Parathyroid adenoma (tissue), 2 donors: ENCODE results near the gene CCDC85B.

Experiments
- H2AFZ ChIP-seq: fragments of 300-600 bp; sonication (generic); one replicate; pipeline ENCODE4 v1.7.0; 2017; ENCODE audit warnings: antibody characterized with exemption, mild to moderate bottlenecking
- H3K27ac ChIP-seq: fragments of 300-600 bp; sonication (generic); one replicate; pipeline ENCODE4 v1.7.0; 2017
- H3K27me3 ChIP-seq: fragments of 300-600 bp; sonication (generic); one replicate; pipeline ENCODE4 v1.7.0; 2017; ENCODE audit warnings: low read length; ENCODE audit not compliant: control insufficient read depth, insufficient read depth
- H3K36me3 ChIP-seq: fragments of 300-600 bp; sonication (generic); one replicate; pipeline ENCODE4 v1.7.0; 2017; ENCODE audit warnings: low read length; ENCODE audit not compliant: control insufficient read depth, insufficient read depth
- H3K4me1 ChIP-seq: fragments of 300-600 bp; sonication (generic); one replicate; pipeline ENCODE4 v1.7.0; 2017; ENCODE audit warnings: control low read depth
- H3K4me2 ChIP-seq: fragments of 300-600 bp; sonication (generic); one replicate; pipeline ENCODE4 v1.7.0; 2017; ENCODE audit warnings: low read length
- H3K4me3 ChIP-seq: fragments of 300-600 bp; sonication (generic); one replicate; pipeline ENCODE4 v1.7.0; 2017; ENCODE audit warnings: low read depth, low read length
- H3K79me2 ChIP-seq: fragments of 300-600 bp; sonication (generic); one replicate; pipeline ENCODE4 v1.7.0; 2017; ENCODE audit warnings: control low read depth
- H3K9ac ChIP-seq: fragments of 300-600 bp; sonication (generic); one replicate; pipeline ENCODE4 v1.7.0; 2017; ENCODE audit warnings: mild to moderate bottlenecking
- H3K9me3 ChIP-seq: fragments of 300-600 bp; sonication (generic); one replicate; pipeline ENCODE4 v1.7.0; 2017; ENCODE audit warnings: low read length; ENCODE audit not compliant: control insufficient read depth
- CTCF ChIP-seq: fragments of 300-600 bp; sonication (generic); IDR thresholded peaks from one replicate; pipeline ENCODE4 v1.7.0; 2017; ENCODE audit warnings: antibody characterized with exemption, mild to moderate bottlenecking
- donor health status: primary hyperparathyroidism.

The CCDC85B gene

GRCh38 chr11:65919141-65919572 lies 28.7 kb downstream of the CCDC85B start, which contains the start of gene DRAP1:
Gene DRAP1 (plus strand): TSS chr11:65919426. CDS start chr11:65919502, 76 bp downstream.
- peak within 1 kb of the TSS; percentile 84 for H3K9ac ChIP-seq
- H3K79me2 ChIP-seq, result peaks cover 2% of the 10 kb centered on the region
- peak within 1 kb of the TSS; percentile 85 for H2AFZ ChIP-seq
- no peaks in the 10 kb centered on the region for H3K4me1 ChIP-seq
- H3K27ac ChIP-seq, result peak within 1 kb of the TSS; percentile 74
- H3K4me3 ChIP-seq, result peak within 1 kb of the TSS; percentile 86
- no peaks in the 10 kb centered on the region for H3K27me3 ChIP-seq
- H3K36me3 ChIP-seq, result no peaks in the 10 kb centered on the region
- no peaks in the 10 kb centered on the region for H3K9me3 ChIP-seq
- TF ChIP-seq CTCF, result no peak
- peak within 1 kb of the TSS; percentile 96 for H3K4me2 ChIP-seq

DNA sequence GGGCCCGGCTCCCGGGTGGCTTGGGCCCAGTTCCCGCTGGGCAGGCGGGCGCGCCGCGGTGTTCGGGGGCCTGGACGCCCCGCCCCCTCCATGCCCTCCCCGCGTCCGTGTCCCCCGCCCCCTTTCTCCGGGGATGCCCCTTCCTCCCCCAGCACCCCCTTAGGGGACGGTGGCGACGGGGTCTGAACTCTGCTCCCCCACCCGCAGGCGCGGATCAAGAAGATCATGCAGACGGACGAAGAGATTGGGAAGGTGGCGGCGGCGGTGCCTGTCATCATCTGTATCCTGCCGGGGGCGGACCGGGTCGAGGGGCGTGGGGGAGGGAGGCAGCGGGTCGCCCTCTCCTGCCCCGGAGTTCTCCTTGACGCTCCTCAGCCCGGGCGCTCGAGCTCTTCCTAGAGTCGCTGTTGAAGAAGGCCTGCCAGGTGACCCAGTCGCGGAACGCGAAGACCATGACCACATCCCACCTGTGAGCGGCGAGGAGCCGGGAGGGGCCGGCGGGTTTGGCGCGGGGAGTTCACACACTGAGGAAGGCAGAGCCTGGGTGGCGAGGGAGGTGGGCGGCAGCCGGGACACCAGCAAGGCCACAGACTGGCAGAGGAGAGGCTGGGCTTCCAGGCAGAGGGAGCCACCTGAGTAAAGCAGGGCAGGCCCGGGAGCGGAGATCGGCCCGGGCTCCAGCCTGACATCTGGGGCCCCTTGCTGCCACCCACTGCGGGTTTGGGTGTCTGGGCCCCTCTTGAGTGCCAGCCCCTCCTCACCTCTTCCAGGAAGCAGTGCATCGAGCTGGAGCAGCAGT lies 29.3 kb downstream of the CCDC85B start:
- Histone ChIP-seq H3K4me2 (peak overlapping the region; percentile 61), H3K4me3 (peak overlapping the region; percentile 48), H3K79me2 (peaks cover 2% of the 10 kb centered on the region), H2AFZ (peak overlapping the region; percentile 1), H3K9ac (no peak overlapping the region), H3K36me3 (no peaks in the 10 kb centered on the region), H3K4me1 (no peaks in the 10 kb centered on the region), H3K27ac (no peak overlapping the region), H3K9me3 (no peaks in the 10 kb centered on the region), H3K27me3 (no peaks in the 10 kb centered on the region)
- TF ChIP-seq CTCF, result no peak

DNA sequence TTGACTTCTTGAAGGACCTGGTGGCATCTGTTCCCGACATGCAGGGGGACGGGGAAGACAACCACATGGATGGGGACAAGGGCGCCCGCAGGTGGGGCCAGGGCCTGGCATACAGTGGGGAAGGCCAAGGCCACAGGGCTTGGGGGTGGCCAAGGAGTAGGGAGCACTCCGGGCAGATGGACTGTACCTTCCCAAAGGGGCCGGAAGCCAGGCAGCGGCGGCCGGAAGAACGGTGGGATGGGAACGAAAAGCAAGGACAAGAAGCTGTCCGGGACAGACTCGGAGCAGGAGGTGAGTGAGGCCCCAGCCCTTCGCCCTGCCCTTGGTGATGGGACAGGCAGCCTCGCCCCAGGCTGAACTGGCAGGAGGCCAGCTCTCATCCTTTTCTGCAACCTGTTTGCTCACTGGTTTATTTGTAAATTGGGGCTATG lies 29.9 kb downstream of the CCDC85B start:
- H2AFZ ChIP-seq, result no peak overlapping the region
- H3K9ac ChIP-seq, result no peak overlapping the region
- no peak for TF ChIP-seq CTCF
- peaks cover 2% of the 10 kb centered on the region for H3K79me2 ChIP-seq
- H3K27ac ChIP-seq, result no peak overlapping the region
- peak overlapping the region; percentile 61 for H3K4me2 ChIP-seq
- no peaks in the 10 kb centered on the region for H3K27me3 ChIP-seq
- no peaks in the 10 kb centered on the region for H3K36me3 ChIP-seq
- peak overlapping the region; percentile 48 for H3K4me3 ChIP-seq
- no peaks in the 10 kb centered on the region for H3K9me3 ChIP-seq
- no peaks in the 10 kb centered on the region for H3K4me1 ChIP-seq

DNA sequence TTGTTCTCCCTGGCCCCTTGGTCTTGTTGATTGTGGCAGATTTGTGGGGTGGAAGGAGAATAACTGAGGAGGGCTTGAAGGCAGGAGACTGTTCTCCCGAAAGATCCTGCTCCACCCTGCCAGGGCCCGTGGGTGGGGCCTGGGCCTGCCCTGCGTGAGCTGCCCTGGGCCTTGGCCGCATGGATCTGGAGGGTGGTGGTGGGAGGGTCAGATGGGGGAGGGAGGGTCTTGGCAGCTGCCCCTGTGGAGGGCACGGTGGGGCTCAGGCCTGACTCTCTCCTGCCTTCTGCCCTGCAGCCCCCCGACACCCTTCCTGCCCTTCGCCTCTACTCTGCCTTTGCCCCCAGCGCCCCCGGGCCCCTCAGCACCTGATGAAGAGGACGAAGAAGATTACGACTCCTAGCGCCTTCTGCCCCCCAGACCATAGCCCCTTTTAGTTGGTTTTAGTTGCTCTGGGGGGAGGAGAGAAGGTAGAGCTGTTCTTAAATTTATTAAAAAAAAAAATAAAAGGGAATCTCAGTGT lies 30.6 kb downstream of the CCDC85B start:
- no peaks in the 10 kb centered on the region for H3K4me1 ChIP-seq
- TF ChIP-seq CTCF, result no peak
- H3K36me3 ChIP-seq, result no peaks in the 10 kb centered on the region
- no peaks in the 10 kb centered on the region for H3K27me3 ChIP-seq
- H3K9ac ChIP-seq, result no peak overlapping the region
- no peaks in the 10 kb centered on the region for H3K9me3 ChIP-seq
- H2AFZ ChIP-seq, result no peak overlapping the region
- no peak overlapping the region for H3K4me3 ChIP-seq
- peaks cover 2% of the 10 kb centered on the region for H3K79me2 ChIP-seq
- H3K27ac ChIP-seq, result no peak overlapping the region
- H3K4me2 ChIP-seq, result peak overlapping the region; percentile 61
